ENCODE results near the gene LRRC9. TPM values are rescaled to one million over a fixed set of nuclear protein-coding genes. Genes with fewer than 3 reads are reported as not detected.

Gene LRRC9
- polyA plus RNA-seq, 1 of the 3 experiments (the other 2 are of a cell fraction), result not detected

DNA sequence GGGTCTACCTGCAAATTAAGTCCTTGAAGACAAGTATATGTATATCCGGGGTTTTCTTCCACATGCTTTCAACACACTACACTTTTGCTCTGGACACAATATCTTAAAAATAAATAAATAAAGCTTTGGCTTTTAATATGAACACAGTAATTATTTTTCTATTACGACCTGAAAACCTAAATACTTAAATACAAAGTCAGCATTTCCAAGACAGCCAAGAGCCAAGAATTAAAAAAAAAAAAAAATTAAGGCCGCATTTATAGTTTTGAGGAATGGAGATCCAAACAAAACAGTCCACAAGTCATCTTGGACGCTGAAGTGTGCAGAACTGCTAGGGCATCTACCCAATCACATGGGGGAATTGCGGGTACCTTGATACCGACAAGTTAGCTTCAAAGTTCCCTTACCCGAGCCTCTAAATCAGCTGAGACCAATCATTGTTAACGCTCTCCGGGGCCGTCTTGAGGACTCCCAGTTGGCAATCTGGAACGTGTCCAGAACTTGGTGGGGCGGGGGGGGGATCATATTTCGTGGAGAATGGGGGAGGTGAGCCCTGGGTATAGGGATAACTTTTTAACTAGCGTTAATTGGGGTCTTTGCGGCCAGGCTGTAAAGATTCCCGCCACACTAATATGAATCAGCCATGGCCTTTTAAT lies 171.0 kb downstream of the LRRC9 start:
- Histone ChIP-seq H3K4me2 (peak overlapping the region; percentile 75), H3K9ac (peak overlapping the region; percentile 93), H3K27me3 (ENCODE audit: insufficient read depth) (no peaks in the 10 kb centered on the region), H3K79me2 (ENCODE audit: insufficient read depth) (peaks cover 37% of the 10 kb centered on the region), H3K4me1 (ENCODE audit: control insufficient read depth in 1 of 2, insufficient read depth in 2 of 2, low read depth in 1 of 2, low read length in 1 of 2) (peaks cover 4 to 26% of the 10 kb centered on the region in 2 experiments; a peak in 3 of 4 replicates), H3K27ac (ENCODE audit: low read depth in 2 of 2, low read length in 1 of 2) (peak overlapping the region; percentile 99), H3K9me2 (no peaks in the 10 kb centered on the region), H2AFZ (ENCODE audit: low read depth) (peak overlapping the region; percentile 97), H3K4me3 (ENCODE audit: low read depth in 2 of 2, low read length in 1 of 2) (peak overlapping the region; percentile 68 to 94), H4K20me1 (ENCODE audit: insufficient read depth) (no peaks in the 10 kb centered on the region), H3F3A (replicated peaks; ENCODE audit: insufficient read depth) (peaks cover 10% of the 10 kb centered on the region), H3K9me3 (no peaks in the 10 kb centered on the region), H3K36me3 (replicated peaks in 1 of 2; ENCODE audit: control insufficient read depth in 1 of 2, insufficient read depth in 2 of 2, low read length in 1 of 2) (no peaks in the 10 kb centered on the region)
- CTCF ChIA-PET, result interaction anchor here (0.7 to 2.3 kb wide), 3 partner anchors 61 to 93 kb away, joined by 3 to 8 read pairs (median 5); no protein-coding TSS in a partner anchor
- 18% methylated on average over 13 of the region's 16 CpGs for WGBS (ENCODE audit: low lambda C conversion rate)
- POLR2A ChIA-PET, result no interaction called here
- peak; percentile 50 for DNase-seq
- TF ChIP-seq RAD21 (IDR thresholded peaks at IDR 0.05; ENCODE audit: low read length), result no peak
- TF ChIP-seq NFIC (IDR thresholded peaks at IDR 0.05; ENCODE audit: borderline replicate concordance), result peak; percentile 74
- TF ChIP-seq JUND (IDR thresholded peaks at IDR 0.05), result no peak
- no peak for TF ChIP-seq POLR2AphosphoS5 (IDR thresholded peaks at IDR 0.05; ENCODE audit: low read depth, low read length)
- no peak for TF ChIP-seq CHD2 (IDR thresholded peaks at IDR 0.05; ENCODE audit: low read length, partially characterized antibody)
- TF ChIP-seq ZBTB33 (IDR thresholded peaks at IDR 0.05; ENCODE audit: borderline replicate concordance, low read depth), result no peak
- no peak for TF ChIP-seq ELF1 (IDR thresholded peaks at IDR 0.05)
- no peak for TF ChIP-seq RCOR1 (IDR thresholded peaks at IDR 0.05; ENCODE audit: low read length)
- TF ChIP-seq REST (IDR thresholded peaks at IDR 0.05; ENCODE audit: low read depth, low read length), result 0 out of 2 replicates have a peak, but pooled peaks have one; percentile 41
- no peak for TF ChIP-seq EZH2phosphoT487 (IDR thresholded peaks at IDR 0.05; ENCODE audit: borderline replicate concordance, low read depth)
- no peak; the same call in 1 of the 2 replicates for TF ChIP-seq TCF12 (IDR thresholded peaks at IDR 0.05)
- TF ChIP-seq MEF2A (IDR thresholded peaks at IDR 0.05; ENCODE audit: borderline replicate concordance, low read depth), result no peak
- no peak for TF ChIP-seq FOXM1 (IDR thresholded peaks at IDR 0.05; ENCODE audit: low read depth)
- no peak for TF ChIP-seq FOSL2 (IDR thresholded peaks at IDR 0.05; ENCODE audit: borderline replicate concordance, low read depth)

Data from SK-N-SH (cell line).